HG03432 (cell line): ENCODE results near the gene CAMK1D.

Experiments used
- ATAC-seq: cut with Tn5 transposase; IDR thresholded peaks from one replicate; pipeline ENCODE4 v1.9.1; 2021; ENCODE audit warnings: mild to moderate bottlenecking, moderate library complexity; ENCODE audit not compliant: unreplicated experiment

Gene CAMK1D

GRCh38 chr10:12459762-12460161, 110.4 kb downstream of the CAMK1D start:
- no peak for ATAC-seq

GRCh38 chr10:12463459-12463838, 114.1 kb downstream of the CAMK1D start:
- no peak for ATAC-seq

- ATAC-seq: no peak
These were observed 116.2 kb downstream of the CAMK1D start for GRCh38 chr10:12465385-12466136.

GRCh38 chr10:12466704-12467305, 117.5 kb downstream of the CAMK1D start:
- ATAC-seq: no peak

- no peak for ATAC-seq
These were observed 120.0 kb downstream of the CAMK1D start for GRCh38 chr10:12469345-12469744.

GRCh38 chr10:12470719-12471118, 121.4 kb downstream of the CAMK1D start:
- ATAC-seq: no peak

- ATAC-seq: no peak
These were observed 121.8 kb downstream of the CAMK1D start for GRCh38 chr10:12471135-12471534.

- ATAC-seq: no peak
These were observed 124.1 kb downstream of the CAMK1D start for GRCh38 chr10:12473491-12473890.

- no peak for ATAC-seq
These were observed 125.5 kb downstream of the CAMK1D start for GRCh38 chr10:12474727-12475412.

GRCh38 chr10:12476656-12477055, 127.3 kb downstream of the CAMK1D start:
- ATAC-seq: no peak

- no peak for ATAC-seq
These were observed 130.1 kb downstream of the CAMK1D start for GRCh38 chr10:12479437-12479844.

GRCh38 chr10:12479924-12480323, 130.6 kb downstream of the CAMK1D start:
- ATAC-seq: no peak

- no peak for ATAC-seq
These were observed 131.1 kb downstream of the CAMK1D start for GRCh38 chr10:12480440-12480839.

GRCh38 chr10:12481924-12482323, 132.6 kb downstream of the CAMK1D start:
- no peak for ATAC-seq

- ATAC-seq: no peak
These were observed 133.2 kb downstream of the CAMK1D start for GRCh38 chr10:12482587-12482986.

GRCh38 chr10:12484002-12484918, 134.9 kb downstream of the CAMK1D start:
- peak; percentile 36 for ATAC-seq

- ATAC-seq: peak; percentile 84
These were observed 135.8 kb downstream of the CAMK1D start for GRCh38 chr10:12484941-12485805.

GRCh38 chr10:12487366-12487765, 138.0 kb downstream of the CAMK1D start:
- no peak for ATAC-seq

- ATAC-seq: no peak
These were observed 139.3 kb downstream of the CAMK1D start for GRCh38 chr10:12488626-12489025.

GRCh38 chr10:12489357-12489756, 140.0 kb downstream of the CAMK1D start:
- no peak for ATAC-seq
